Fibroblast of peridontal ligament (primary cell): Measurements from ENCODE around the gene HIBADH.
"Not testable (repeated sequence)": the region's sequence is repeated elsewhere in the genome, so short reads cannot be mapped to it uniquely, and the experiment has no call there.

Source experiments
- DNase-seq: peaks from one replicate; pipeline ENCODE4 v3.0.0-alpha.2; 2010; ENCODE audit errors: extremely low read depth

The HIBADH gene

GRCh38 chr7:27678617-27679260 lies 16.1 kb upstream of the HIBADH start:
- no peak for DNase-seq

- peak; percentile 96 for DNase-seq
Measured at GRCh38 chr7:27677912-27678612, 15.4 kb upstream of the HIBADH start.

- DNase-seq: not testable (repeated sequence)
Measured at GRCh38 chr7:27674126-27674525, 11.4 kb upstream of the HIBADH start.

- no peak for DNase-seq
Measured at GRCh38 chr7:27671675-27672074, 9.0 kb upstream of the HIBADH start.

- peak; percentile 59 for DNase-seq
Measured at GRCh38 chr7:27670676-27671075, 8.0 kb upstream of the HIBADH start.

- no peak for DNase-seq
Measured at GRCh38 chr7:27670177-27670576, 7.5 kb upstream of the HIBADH start.

GRCh38 chr7:27665531-27665930 lies 2.8 kb upstream of the HIBADH start:
- DNase-seq: no peak

- DNase-seq: no peak
Measured at GRCh38 chr7:27663989-27664331, 1.3 kb upstream of the HIBADH start.

GRCh38 chr7:27661811-27662489 lies 733 bp downstream of the HIBADH start:
- peak; percentile 40 for DNase-seq

- no peak for DNase-seq
Measured at GRCh38 chr7:27656724-27657123, 6.0 kb downstream of the HIBADH start.

GRCh38 chr7:27655184-27655583 lies 7.5 kb downstream of the HIBADH start:
- DNase-seq: no peak

- no peak for DNase-seq
Measured at GRCh38 chr7:27652518-27652917, 10.2 kb downstream of the HIBADH start.

GRCh38 chr7:27651702-27652101 lies 11.0 kb downstream of the HIBADH start:
- peak; percentile 31 for DNase-seq

- no peak for DNase-seq
Measured at GRCh38 chr7:27650283-27650682, 12.4 kb downstream of the HIBADH start.

- no peak for DNase-seq
Measured at GRCh38 chr7:27647489-27647888, 15.2 kb downstream of the HIBADH start.

- DNase-seq: peak; percentile 13
Measured at GRCh38 chr7:27647046-27647445, 15.6 kb downstream of the HIBADH start.

GRCh38 chr7:27642271-27642670 lies 20.4 kb downstream of the HIBADH start:
- DNase-seq: no peak

- no peak for DNase-seq
Measured at GRCh38 chr7:27641581-27642230, 21.0 kb downstream of the HIBADH start.

- DNase-seq: peak; percentile 83
Measured at GRCh38 chr7:27640884-27641574, 21.7 kb downstream of the HIBADH start.

GRCh38 chr7:27639851-27640250 lies 22.8 kb downstream of the HIBADH start:
- DNase-seq: no peak

GRCh38 chr7:27639048-27639447 lies 23.6 kb downstream of the HIBADH start:
- DNase-seq: not testable (repeated sequence)
